Measurements from ENCODE around the gene IL17RD.

The IL17RD gene

DNA sequence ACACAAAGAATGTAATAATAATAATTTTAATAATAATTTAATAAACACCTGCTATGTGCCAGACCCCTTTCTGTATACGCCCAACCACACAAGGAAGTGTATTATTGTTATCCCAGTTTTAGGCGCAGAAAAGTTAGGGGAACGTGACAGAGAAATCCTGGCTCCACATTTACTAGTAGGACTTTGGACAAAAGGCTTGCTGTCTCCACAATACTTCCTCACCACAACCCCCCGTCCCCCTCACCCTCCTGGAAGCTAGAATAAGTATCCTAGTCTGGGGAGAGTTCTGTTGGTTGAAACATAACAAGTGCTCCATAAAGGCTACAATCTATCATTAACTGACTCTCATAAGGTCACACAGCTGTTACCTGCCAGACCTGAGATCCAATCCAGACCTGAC lies 488 bp upstream of the IL17RD start:
- TF ChIP-seq POLR2A (IDR thresholded peaks at IDR 0.05; ENCODE audit: low read length) (no peak), GATA1 (IDR thresholded peaks at IDR 0.05; ENCODE audit: low read depth, low read length) (no peak)
- DNase-seq: no peak

DNA sequence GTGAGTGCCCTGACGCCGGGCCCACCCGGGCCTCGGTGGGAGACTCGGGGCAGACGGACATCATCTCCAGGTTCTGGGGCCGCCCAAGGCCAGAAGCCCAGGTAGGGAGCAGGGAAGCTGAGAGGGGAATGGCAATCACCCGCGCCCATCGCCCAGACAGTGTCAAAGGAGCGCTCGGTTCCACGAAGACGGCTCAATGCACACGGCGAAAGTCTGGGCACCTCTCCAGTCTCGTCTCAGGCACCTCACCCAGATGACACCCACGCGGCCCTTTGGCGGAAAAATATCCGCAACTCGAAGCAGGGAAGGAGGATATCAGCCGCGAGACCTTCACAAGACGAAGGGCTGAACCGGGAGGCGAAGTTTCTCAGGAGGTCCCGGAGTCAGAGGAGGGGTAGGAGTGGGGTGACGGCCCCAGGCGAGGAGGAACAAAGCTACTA lies 916 bp downstream of the IL17RD start:
- peak; percentile 8 to 32 for DNase-seq
- TF ChIP-seq POLR2A (IDR thresholded peaks at IDR 0.05; ENCODE audit: low read length) (no peak), GATA1 (IDR thresholded peaks at IDR 0.05; ENCODE audit: low read depth, low read length) (no peak)

DNA sequence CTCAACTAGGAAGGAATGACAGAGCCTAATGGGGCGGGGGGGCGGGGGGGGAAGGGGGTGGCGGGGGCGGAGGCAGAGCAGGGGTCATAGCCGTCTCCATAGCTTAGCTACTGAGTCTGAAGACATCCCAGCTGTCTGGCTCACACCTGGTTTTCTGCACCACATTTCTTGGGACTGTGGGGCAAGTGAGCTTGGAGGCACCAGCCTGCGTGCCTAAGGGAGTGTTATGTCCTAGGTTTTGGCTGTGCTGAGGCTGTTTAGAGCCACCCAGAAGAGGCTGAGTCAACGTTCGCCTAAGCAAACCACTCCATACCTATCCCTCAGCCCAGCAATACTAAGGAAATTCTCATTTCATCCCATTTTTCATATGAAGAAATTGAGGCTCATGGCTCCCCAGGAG lies 1.4 kb downstream of the IL17RD start:
- TF ChIP-seq POLR2A (IDR thresholded peaks at IDR 0.05; ENCODE audit: low read length): no peak
- no peak for TF ChIP-seq GATA1 (IDR thresholded peaks at IDR 0.05; ENCODE audit: low read depth, low read length)

DNA sequence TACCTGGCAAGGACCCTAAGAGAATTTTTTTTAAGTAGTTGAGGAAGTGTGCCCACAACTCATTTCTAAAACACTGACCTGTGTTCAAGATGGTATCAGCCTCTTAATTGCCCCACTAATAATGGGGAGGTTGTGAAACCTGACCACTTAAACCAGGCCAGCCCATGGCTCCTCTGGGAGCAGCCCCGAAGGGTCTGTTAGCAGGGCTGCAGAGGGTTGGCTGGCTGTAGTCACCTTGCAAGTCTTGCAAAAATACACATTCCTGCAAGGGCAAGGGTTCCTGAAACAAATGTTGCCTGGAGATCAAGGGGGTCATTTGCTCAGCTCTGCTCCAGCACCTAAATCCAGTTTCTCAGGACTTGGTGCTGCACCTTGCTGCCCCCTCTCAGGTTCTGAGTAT lies 3.2 kb downstream of the IL17RD start:
- DNase-seq: no peak
- TF ChIP-seq GATA1 (IDR thresholded peaks at IDR 0.05; ENCODE audit: low read depth, low read length) (no peak), POLR2A (IDR thresholded peaks at IDR 0.05; ENCODE audit: low read length) (no peak)

More for the DNA sequence above, 1.4 kb downstream of the IL17RD start:
- no peak for DNase-seq

DNA sequence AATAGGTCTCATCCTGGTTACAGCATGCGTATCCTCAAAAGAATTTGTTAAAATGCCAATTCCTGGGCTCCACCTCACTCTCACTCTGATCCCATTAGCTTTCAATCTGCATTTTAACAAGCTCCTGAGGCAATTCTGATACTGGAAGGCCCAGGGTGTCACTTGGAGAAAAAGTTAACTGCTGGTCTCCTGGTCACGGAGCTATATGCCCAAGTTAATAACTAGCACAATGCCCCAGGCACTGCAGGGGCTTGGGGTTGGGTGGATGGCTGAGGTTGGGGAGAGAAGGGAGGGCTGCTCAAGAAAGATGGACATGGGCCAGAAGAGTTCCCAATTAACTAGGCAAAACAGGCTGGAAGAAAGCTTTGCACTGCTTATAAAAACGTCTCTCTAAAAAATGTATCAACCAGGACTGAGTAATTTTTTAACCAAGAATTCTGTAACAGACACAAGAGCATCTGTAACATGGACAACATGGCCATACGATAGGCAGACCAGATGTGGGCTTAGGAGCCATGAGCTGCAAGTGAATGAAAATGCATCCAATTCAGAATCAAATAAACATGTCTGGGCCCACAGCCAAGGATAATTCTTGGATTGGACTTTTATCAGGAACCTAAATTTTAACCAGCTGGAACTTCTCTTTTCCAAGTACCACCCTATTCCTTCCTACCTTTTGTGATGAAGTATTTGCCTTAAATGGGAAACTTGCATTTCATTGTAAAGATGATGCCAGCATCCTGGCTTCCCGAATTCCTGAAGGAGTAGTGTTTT lies 4.2 kb downstream of the IL17RD start:
- no peak for DNase-seq
- TF ChIP-seq POLR2A (IDR thresholded peaks at IDR 0.05; ENCODE audit: low read length) (no peak), GATA1 (IDR thresholded peaks at IDR 0.05; ENCODE audit: low read depth, low read length) (no peak)

DNA sequence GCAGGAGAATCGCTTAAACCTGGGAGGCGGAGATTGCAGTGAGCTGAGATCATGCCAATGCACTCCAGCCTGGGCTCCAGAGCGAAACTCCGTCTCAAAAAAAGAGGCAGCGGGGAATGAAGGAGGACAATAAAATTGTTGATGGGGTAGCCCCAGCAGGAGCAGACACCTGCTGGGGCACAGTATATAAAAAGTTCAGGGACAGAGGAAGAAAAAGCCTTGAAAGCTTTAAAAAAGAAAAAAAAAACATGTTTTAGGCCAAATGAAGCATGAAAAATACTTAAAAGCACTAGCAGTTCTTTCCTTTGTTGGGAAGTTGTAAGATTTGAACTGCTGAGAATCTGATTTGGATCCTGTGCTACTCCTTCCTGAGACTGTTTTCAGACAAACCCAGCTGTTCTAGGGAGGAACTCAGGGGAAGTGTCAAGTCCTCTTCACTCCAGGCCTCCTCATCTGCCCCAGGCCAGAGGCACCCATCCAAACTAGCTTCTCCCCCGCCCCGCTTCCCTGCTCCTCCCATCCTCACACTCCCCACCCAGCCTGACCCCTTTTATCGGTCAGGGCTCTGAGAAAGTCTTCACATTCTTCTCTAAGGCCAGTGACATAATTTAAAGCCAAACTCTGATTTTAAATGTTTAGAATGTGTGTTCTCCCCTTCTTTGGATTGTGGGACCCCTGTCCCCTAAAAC lies 4.9 kb downstream of the IL17RD start:
- DNase-seq: no peak
- no peak for TF ChIP-seq GATA1 (IDR thresholded peaks at IDR 0.05; ENCODE audit: low read depth, low read length)
- TF ChIP-seq POLR2A (IDR thresholded peaks at IDR 0.05; ENCODE audit: low read length): no peak

DNA sequence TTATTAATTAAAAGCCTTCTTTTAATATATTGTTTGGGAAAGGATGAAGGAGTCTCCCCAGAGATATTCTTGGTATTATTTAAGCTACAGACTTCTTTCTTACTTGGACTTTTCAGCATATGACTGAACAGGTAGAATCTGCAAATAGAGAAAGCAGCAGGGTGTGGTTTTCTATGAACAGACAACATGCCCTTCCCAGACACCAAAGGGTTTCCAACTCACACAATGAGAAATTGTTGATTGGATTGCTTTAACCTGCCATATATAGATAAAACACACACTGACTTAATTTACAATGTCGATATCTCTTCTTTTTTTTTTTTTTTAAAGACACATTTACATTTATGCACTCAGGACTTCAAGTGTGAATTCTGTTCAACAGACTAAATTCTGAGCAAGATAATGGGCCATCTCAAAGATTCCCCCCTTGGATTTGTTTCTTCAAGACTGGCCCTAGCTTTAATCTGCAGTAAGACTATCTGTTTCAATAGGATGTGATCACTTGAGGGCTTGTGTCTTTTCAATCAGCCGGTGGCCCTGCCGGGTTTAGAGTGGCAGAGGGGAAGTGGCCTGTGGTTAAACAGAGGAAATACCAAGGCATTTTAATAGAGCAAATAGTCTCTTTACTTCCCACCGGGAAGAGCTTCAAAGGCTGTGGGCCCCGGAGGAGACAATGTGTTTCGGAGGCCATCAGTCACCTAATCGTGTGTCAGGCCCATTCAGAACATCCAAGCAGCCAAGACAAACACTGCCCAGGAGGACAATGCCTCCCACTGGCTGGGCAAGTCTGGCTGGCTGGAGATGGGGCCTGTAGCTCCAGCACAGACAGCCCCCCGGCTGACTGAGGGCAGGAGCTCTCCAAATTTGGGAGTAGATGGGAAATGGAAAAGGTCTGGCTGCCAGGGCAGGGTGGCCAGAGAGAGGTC lies 6.1 kb downstream of the IL17RD start:
- TF ChIP-seq POLR2A (IDR thresholded peaks at IDR 0.05; ENCODE audit: low read length) (no peak), GATA1 (IDR thresholded peaks at IDR 0.05; ENCODE audit: low read depth, low read length) (no peak)
- no peak for DNase-seq

DNA sequence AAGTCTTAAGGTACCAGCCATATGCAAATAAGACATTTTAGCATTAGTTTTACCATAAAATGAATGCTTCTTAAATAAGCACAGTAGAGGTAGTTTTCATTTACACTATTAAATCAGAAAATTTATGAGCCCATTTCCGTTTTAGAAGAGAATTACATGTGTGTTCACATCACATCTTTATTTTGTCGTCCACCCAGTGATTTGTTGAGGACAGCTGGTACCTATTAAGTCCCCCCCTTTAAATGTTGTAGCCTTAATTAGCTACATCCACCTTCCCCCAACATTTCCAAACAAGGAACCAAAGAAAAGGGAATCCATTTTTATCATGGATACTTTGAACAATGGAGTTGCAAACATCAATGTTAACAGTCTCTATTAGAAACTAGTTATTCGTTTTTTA lies 6.8 kb downstream of the IL17RD start:
- TF ChIP-seq POLR2A (IDR thresholded peaks at IDR 0.05; ENCODE audit: low read length): no peak
- TF ChIP-seq GATA1 (IDR thresholded peaks at IDR 0.05; ENCODE audit: low read depth, low read length): no peak
- no peak for DNase-seq

DNA sequence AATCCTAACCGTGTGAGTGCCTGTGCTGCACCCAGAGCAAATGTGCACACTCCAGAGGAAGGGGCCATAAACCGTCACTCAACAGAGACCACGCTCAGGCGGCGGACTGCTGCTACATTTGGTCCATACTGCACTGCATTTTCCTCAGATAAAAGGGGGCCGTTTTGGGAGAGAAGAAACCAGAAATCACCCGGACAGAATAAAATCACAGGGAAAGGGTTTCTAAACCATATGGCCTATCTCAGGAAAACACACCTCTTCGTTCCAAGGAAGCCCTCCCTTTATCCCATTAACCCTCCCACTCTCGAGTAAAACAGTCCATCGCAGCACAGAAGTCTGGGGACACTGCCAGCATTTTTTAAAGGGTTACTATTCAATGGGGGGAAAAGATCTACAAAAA lies 7.6 kb downstream of the IL17RD start:
- TF ChIP-seq POLR2A (IDR thresholded peaks at IDR 0.05; ENCODE audit: low read length) (no peak), GATA1 (IDR thresholded peaks at IDR 0.05; ENCODE audit: low read depth, low read length) (no peak)
- DNase-seq: no peak

DNA sequence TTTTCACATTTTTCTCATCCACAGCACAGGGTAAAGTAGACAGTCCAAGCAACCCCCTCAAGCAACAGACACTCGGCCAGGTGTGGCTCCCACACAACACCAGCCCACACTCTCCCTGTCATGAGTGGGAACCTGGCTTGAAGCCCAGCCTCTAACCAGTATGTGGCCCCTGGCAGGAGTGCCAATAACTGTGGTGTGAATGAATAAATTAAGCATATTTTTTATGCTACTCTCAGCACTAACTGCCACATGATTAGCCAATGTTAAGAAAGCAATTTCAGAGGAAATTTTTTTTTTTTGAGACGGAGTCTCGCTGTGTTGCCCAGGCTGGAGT lies 9.9 kb downstream of the IL17RD start:
- no peak for DNase-seq
- TF ChIP-seq POLR2A (IDR thresholded peaks at IDR 0.05; ENCODE audit: low read length) (no peak), GATA1 (IDR thresholded peaks at IDR 0.05; ENCODE audit: low read depth, low read length) (no peak)

DNA sequence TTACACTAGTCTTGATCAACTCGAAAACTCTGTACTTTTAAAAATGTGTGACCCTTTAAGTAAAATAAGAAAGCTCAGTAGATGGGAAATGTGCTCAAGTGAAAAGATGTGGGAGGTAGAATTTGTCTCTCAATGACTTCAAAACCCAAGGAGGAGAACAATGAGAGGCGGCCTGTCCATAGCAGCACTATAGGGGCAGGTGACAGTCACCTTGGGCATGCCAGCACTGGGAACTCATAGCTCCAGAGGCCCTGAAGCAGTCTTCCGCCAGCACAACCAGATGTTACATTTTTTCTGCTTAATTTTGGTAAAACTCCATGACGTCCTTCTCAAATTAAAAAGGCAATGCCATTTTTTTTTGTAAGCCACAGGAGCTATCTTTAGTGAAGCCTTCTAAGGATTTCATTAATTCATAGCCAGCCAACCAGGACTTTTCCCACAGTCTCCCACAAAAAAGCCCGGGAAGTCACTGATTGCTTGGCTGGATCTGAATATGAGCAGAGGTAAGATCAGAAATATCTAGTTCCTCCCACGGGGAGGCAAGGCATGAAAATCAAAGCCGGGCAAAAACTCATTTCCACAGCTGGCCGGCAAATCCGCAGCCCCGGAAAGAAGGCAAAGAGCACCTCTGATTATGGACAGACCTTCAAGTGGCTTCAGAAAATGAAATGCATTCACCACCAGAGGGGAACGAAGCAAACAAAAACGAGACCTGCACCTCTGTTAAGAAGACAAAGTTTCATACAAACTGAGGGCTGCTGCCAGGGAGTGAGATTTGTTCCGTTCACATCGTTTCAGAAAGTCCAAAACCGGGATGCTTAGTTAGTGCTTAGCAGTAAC lies 10.5 kb downstream of the IL17RD start:
- TF ChIP-seq POLR2A (IDR thresholded peaks at IDR 0.05; ENCODE audit: low read length) (no peak), GATA1 (IDR thresholded peaks at IDR 0.05; ENCODE audit: low read depth, low read length) (no peak)
- no peak for DNase-seq

DNA sequence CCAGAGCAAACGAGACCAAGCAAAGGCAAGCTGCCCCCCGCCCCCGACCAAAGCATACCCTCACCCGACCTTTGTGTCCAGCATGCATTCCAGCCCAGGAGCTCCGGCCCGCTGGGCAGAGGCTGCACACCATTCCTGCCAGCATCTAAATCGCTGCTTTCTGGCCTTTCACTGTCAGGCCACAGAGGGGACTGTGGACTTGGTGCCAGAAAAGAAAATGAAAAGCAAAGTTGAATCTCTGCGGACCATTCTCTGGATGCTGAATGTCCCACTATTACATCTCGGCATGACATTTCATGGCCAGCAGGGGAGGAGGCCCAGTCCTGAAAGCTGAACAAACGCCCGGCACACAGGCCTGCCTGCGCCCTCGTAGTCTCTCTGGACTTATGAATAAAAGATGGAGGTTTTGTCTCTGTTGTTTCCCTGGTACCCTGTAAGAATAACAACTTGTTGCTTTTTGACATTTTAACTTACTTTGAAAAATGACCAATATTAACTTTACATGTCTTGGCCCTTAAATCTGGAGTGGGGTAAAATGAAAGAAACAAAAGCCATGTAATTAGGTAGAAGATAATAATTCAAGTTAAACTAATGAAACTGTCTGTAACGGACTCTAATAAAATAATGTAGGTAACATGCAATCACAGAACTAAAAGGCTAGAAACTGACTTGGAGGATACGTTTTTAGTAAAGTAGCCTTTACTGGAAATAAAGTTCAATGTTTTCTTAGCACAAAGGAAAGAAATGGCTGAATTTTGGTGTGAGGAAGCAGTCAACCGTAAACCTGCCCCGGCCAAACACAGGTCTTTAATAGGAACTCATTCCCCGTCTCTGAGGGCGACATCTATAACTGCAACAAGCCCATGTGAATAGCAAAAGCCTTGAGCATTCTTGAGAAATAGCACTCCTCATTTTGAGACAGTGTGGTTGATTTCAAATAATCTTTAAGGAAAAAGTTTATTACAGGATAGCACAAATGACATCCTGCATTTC lies 12.7 kb downstream of the IL17RD start:
- TF ChIP-seq GATA1 (IDR thresholded peaks at IDR 0.05; ENCODE audit: low read depth, low read length): no peak
- no peak for TF ChIP-seq POLR2A (IDR thresholded peaks at IDR 0.05; ENCODE audit: low read length)
- no peak for DNase-seq

Data from erythroblast (primary cell).